ENCODE results near the gene BORCS5. TPM values are rescaled to one million over a fixed set of nuclear protein-coding genes. Genes with fewer than 3 reads are reported as not detected.

Gene BORCS5
- total and polyA plus RNA-seq, 2 of the 8 experiments (the other 6 are each of a cell fraction or from before 2014, with no cell fraction given) = 8.3 to 17.4 TPM

DNA sequence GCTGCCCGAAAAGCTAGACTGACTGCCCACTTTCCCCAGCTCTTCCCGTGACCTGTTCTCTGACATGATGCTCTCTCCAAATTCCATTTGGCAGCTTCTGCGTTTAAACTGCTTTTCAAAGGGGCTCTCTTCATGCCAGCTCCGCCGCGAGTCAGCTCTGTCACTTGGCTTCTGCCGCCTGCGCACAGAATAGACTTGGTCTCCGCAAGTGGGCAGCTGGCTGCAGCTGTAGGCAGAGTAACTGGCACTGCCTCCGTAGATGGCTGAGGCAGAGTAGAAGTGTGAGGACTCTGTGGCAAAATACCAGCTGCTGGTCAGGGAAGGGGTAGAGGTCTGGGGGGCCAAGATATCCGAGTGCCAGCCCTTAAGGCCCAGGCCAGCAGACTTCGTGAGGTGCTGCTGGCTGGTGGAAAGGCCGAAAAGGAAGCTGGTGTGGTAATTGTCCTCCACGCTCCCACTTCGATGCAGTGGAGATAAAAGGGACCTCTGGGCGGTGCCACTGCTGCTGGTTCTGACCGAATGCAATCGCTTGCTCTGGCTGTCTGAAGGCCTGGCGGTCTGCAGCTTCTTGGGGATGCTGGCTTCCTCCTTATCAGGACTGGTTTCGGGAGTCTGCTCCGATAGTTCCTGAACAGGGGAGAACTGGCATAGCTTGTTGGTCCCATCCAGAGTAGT lies 120.1 kb downstream of the BORCS5 start:
- no peaks in the 10 kb centered on the region; a peak in 1 of 4 replicates for H3K9me3 ChIP-seq (ENCODE audit: insufficient read depth in 2 of 2, low read depth in 1 of 2, low read length in 1 of 2)
- H2BK120ac ChIP-seq (replicated peaks; ENCODE audit: low read depth, low read length) = no peak overlapping the region
- H2AK5ac ChIP-seq (ENCODE audit: low read depth, low read length) = no peak overlapping the region
- ChIA-PET CTCF (ENCODE audit: partially characterized antibody) (interaction anchor here (0.7 to 2.8 kb wide), 4 partner anchors 8 to 100 kb away, joined by 3 to 9 read pairs (median 3); no protein-coding TSS in a partner anchor), POLR2A (ENCODE audit: partially characterized antibody) (interaction anchor here (0.5 kb wide), 1 partner anchor 53 kb away, joined by 4 read pairs; no protein-coding TSS in a partner anchor)
- H2BK20ac ChIP-seq (ENCODE audit: low read length) = no peak overlapping the region
- peaks cover 0 to 2% of the 10 kb centered on the region in 2 experiments for H4K20me1 ChIP-seq (replicated peaks in 1 of 2; ENCODE audit: control insufficient read depth in 1 of 2, insufficient read depth in 2 of 2, low read length in 2 of 2)
- H3K79me1 ChIP-seq (ENCODE audit: low read depth, low read length) = no peaks in the 10 kb centered on the region; the same call in 1 of the 2 replicates
- H4K91ac ChIP-seq (replicated peaks; ENCODE audit: insufficient read length, low read length) = no peak overlapping the region
- H2BK5ac ChIP-seq (ENCODE audit: low read depth, low read length) = no peak overlapping the region
- peak in 1 of 2 experiments; percentile 38 for DNase-seq (ENCODE audit: low read depth in 1 of 2, low spot score in 2 of 2)
- peaks cover 15 to 45% (median 34%) of the 10 kb centered on the region in 4 experiments for H3K36me3 ChIP-seq (ENCODE audit: control insufficient read depth in 2 of 4, insufficient read depth in 4 of 4, low read length in 3 of 4)
- no peak overlapping the region for H3K4me2 ChIP-seq (ENCODE audit: insufficient read depth in 1 of 2, low read depth in 2 of 2, low read length in 2 of 2)
- H3K27ac ChIP-seq (ENCODE audit: low read depth, low read length) = no peak overlapping the region
- H3K27me3 ChIP-seq (replicated peaks in 1 of 4; ENCODE audit: control insufficient read depth in 3 of 4, extremely low read depth in 1 of 4, insufficient read depth in 3 of 4, low read length in 3 of 4) = no peaks in the 10 kb centered on the region
- H2BK12ac ChIP-seq (ENCODE audit: low read depth, low read length) = no peak overlapping the region
- 93% methylated on average over 21 of the region's 21 CpGs; no CpG with 5 or more reads in 1 of the 2 experiments for WGBS, 2 experiments (ENCODE audit: extremely low coverage in 1 of 2, insufficient coverage in 1 of 2, insufficient read length in 1 of 2, insufficient replicate concordance in 2 of 2, low coverage in 1 of 2, low lambda C conversion rate in 2 of 2, missing lambda C conversion rate in 1 of 2)
- H3K23ac ChIP-seq (ENCODE audit: insufficient read length) = no peak overlapping the region
- H3K4me1 ChIP-seq (replicated peaks in 1 of 4; ENCODE audit: control insufficient read depth in 3 of 4, insufficient read depth in 4 of 4, low read length in 3 of 4) = peaks cover 0 to 3% (median 0%) of the 10 kb centered on the region in 4 experiments; a peak in 3 of 7 replicates
- H3K79me2 ChIP-seq (ENCODE audit: control insufficient read depth in 1 of 2, insufficient read depth in 2 of 2, low read length in 2 of 2) = no peaks in the 10 kb centered on the region; a peak in 1 of 4 replicates
- H4K5ac ChIP-seq (ENCODE audit: insufficient read length, low read depth, low read length) = no peak overlapping the region
- no peak overlapping the region for H3K4ac ChIP-seq (replicated peaks; ENCODE audit: insufficient read length, low read depth, low read length)
- TF ChIP-seq GABPA (IDR thresholded peaks at IDR 0.05; ENCODE audit: borderline replicate concordance, insufficient read depth, low read length) = no peak
- no peak for TF ChIP-seq SAP30 (IDR thresholded peaks at IDR 0.05; ENCODE audit: insufficient read depth, insufficient replicate concordance, low read length)
- no peak for TF ChIP-seq PHF8 (conservative IDR thresholded peaks at IDR 0.05; ENCODE audit: low read depth, low read length)
- TF ChIP-seq, protein P1, sequence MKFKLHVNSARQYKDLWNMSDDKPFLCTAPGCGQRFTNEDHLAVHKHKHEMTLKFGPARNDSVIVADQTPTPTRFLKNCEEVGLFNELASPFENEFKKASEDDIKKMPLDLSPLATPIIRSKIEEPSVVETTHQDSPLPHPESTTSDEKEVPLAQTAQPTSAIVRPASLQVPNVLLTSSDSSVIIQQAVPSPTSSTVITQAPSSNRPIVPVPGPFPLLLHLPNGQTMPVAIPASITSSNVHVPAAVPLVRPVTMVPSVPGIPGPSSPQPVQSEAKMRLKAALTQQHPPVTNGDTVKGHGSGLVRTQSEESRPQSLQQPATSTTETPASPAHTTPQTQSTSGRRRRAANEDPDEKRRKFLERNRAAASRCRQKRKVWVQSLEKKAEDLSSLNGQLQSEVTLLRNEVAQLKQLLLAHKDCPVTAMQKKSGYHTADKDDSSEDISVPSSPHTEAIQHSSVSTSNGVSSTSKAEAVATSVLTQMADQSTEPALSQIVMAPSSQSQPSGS (IDR thresholded peaks at IDR 0.05; ENCODE audit: low read length) = no peak
- H3K18ac ChIP-seq (ENCODE audit: extremely low read depth, low read length) = no peak overlapping the region
- no peak overlapping the region for H2AFZ ChIP-seq (ENCODE audit: low read length)
- H4K8ac ChIP-seq (ENCODE audit: extremely low read depth, insufficient read depth, low read length) = no peak overlapping the region
- H3K4me3 ChIP-seq (ENCODE audit: extremely low read depth in 1 of 4, insufficient read depth in 2 of 4, low read depth in 3 of 4, low read length in 4 of 4) = no peak overlapping the region
- no peak for FAIRE-seq
- H3K14ac ChIP-seq (ENCODE audit: insufficient read length) = no peak overlapping the region
- H2BK15ac ChIP-seq (ENCODE audit: low read length) = no peak overlapping the region
- H3K23me2 ChIP-seq (ENCODE audit: low read depth, low read length) = no peaks in the 10 kb centered on the region
- H3K56ac ChIP-seq (replicated peaks; ENCODE audit: insufficient read length, low read depth, low read length) = no peak overlapping the region
- H3K9ac ChIP-seq (replicated peaks in 1 of 4; ENCODE audit: extremely low read depth in 1 of 4, low read depth in 3 of 4, low read length in 3 of 4) = no peak overlapping the region
